Measurements from ENCODE around the gene LGALS7. TPM values are rescaled to one million over a fixed set of nuclear protein-coding genes. Genes with fewer than 3 reads are reported as not detected.

LGALS7 gene
- total and polyA plus RNA-seq, 2 of the 4 experiments (the other 2 are of a cell fraction), result not detected

- Histone ChIP-seq H3K27ac (ENCODE audit: insufficient read depth, low read length) (no peak overlapping the region), H3K56ac (ENCODE audit: extremely low read depth, insufficient read depth, low read length) (no peak overlapping the region), H2BK15ac (ENCODE audit: low read depth, low read length) (no peak overlapping the region), H4K20me1 (ENCODE audit: insufficient read depth, low read length) (no peaks in the 10 kb centered on the region), H2BK120ac (ENCODE audit: low read depth, low read length) (no peak overlapping the region), H4K91ac (ENCODE audit: insufficient read depth, low read depth, low read length) (no peak overlapping the region), H4K5ac (ENCODE audit: low read depth, low read length) (no peak overlapping the region), H2AFZ (replicated peaks; ENCODE audit: low read length, poor library complexity) (no peak overlapping the region), H3K14ac (replicated peaks; ENCODE audit: low read depth, low read length) (no peak overlapping the region), H2AK9ac (replicated peaks; ENCODE audit: low read depth, low read length, poor library complexity) (no peak overlapping the region), H4K8ac (ENCODE audit: low read depth in 2 of 2, low read length in 2 of 2) (no peak overlapping the region), H3K4me2 (ENCODE audit: low read depth, low read length) (no peak overlapping the region), H3K18ac (ENCODE audit: low read depth, low read length) (no peak overlapping the region), H3K9me1 (ENCODE audit: insufficient read depth, low read length) (no peaks in the 10 kb centered on the region), H3K36me3 (ENCODE audit: control insufficient read depth, insufficient read depth, low read length) (no peaks in the 10 kb centered on the region), H2BK20ac (ENCODE audit: low read depth, low read length) (no peak overlapping the region), H3K79me1 (ENCODE audit: low read depth in 1 of 2, low read length in 2 of 2) (no peaks in the 10 kb centered on the region), H3K9ac (ENCODE audit: low read depth, low read length) (no peak overlapping the region), H3K4me3 (ENCODE audit: insufficient read depth, low read depth, low read length) (no peak overlapping the region), H3K4ac (ENCODE audit: low read depth, low read length) (no peak overlapping the region), H3K4me1 (ENCODE audit: control insufficient read depth, insufficient read depth, low read length) (no peaks in the 10 kb centered on the region), H3K9me3 (ENCODE audit: control insufficient read depth, insufficient read depth, low read length) (no peaks in the 10 kb centered on the region), H3K27me3 (ENCODE audit: control insufficient read depth, insufficient read depth, low read length) (no peaks in the 10 kb centered on the region; the same call in 1 of the 2 replicates), H2BK5ac (ENCODE audit: low read depth, low read length, poor library complexity, severe bottlenecking) (no peak overlapping the region), H2AK5ac (ENCODE audit: low read depth, low read length) (no peak overlapping the region), H3K23ac (ENCODE audit: low read depth, low read length) (no peak overlapping the region)
- dilution Hi-C loops (cut with HindIII; ENCODE audit: low sequenced_read_pairs, unreplicated experiment), result no loop called here
- no peak for ATAC-seq (ENCODE audit: low read depth)
- no peak for DNase-seq
- CTCF ChIA-PET, result no interaction called here
- BruUV-seq (replicated peaks), result no TSS peak
- in situ Hi-C loops (cut with MboI; ENCODE audit: low sequenced_read_pairs), result loop anchor here (25.0 kb wide), 1 partner anchor 170 kb away; the partner anchor contains the start of gene CCER2
- POLR2A ChIA-PET (ENCODE audit: unreplicated experiment), result no interaction called here
- intact Hi-C loops (cut with micrococcal nuclease), result no loop called here
- 98% methylated on average over 6 of the region's 9 CpGs; no CpG with 5 or more reads in 1 of the 2 experiments for WGBS, 2 experiments (ENCODE audit: extremely low coverage in 2 of 2, insufficient read length in 1 of 2)
- TF ChIP-seq USF2 (IDR thresholded peaks at IDR 0.05; ENCODE audit: low read depth, low read length) (no peak), CEBPB (IDR thresholded peaks at IDR 0.05; ENCODE audit: low read depth, low read length) (no peak), CTCF (conservative IDR thresholded peaks at IDR 0.05; ENCODE audit: low read depth, low read length) (no peak), FOS (IDR thresholded peaks at IDR 0.05; ENCODE audit: low read depth, low read length) (no peak), MAFK (IDR thresholded peaks at IDR 0.05; ENCODE audit: low read depth, low read length) (no peak), MXI1 (IDR thresholded peaks at IDR 0.05; ENCODE audit: borderline replicate concordance, low read depth, low read length) (no peak), MAZ (IDR thresholded peaks at IDR 0.05; ENCODE audit: borderline replicate concordance, low read depth, low read length) (no peak), BHLHE40 (IDR thresholded peaks at IDR 0.05; ENCODE audit: low read depth, low read length) (no peak), NFE2L2 (IDR thresholded peaks at IDR 0.05; ENCODE audit: low read depth, low read length) (no peak)
Observed at GRCh38 chr19:38742296-38742695, 31.0 kb downstream of the LGALS7 start.
